ENCODE measurements around the gene CLPSL1.

CLPSL1 gene

DNA sequence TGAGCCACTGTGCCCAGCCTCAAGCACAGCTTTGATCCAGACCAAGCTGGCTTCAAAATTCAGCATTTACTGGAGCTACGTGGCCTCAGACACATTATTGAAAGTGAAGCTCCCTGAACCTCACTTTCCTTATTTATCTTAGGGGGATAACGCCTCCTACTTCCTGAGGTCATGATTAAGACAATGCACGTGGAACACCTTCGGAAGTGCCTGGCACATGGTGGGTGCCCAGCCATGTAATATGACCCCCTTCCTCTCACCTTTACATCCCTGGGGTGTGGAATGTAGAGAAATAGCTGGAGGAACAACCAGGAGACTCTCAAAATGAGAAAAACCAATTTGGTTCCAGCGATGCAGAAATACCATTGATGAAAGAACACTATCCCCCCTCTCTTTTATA lies 17.9 kb downstream of the CLPSL1 start:
- DNase-seq, result no peak

DNA sequence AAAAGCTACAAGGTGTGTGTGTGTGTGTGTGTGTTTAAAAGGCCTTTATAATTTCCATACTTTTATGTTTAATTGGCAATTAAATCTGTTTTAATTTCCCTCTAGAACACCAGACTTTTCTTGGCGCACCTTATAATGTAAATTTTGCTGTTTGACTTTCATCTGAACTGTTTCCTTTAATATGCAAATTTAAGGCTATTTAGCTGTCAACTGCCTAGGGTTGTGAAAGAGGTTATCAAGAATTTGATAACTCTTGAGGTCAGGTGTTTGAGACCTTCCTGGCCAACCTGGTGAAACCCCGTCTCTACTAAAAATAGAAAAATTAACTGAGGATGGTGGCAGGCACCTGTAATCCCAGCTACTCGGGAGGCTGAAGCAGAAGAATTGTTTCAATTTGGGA lies 20.3 kb downstream of the CLPSL1 start:
- no peak for DNase-seq

DNA sequence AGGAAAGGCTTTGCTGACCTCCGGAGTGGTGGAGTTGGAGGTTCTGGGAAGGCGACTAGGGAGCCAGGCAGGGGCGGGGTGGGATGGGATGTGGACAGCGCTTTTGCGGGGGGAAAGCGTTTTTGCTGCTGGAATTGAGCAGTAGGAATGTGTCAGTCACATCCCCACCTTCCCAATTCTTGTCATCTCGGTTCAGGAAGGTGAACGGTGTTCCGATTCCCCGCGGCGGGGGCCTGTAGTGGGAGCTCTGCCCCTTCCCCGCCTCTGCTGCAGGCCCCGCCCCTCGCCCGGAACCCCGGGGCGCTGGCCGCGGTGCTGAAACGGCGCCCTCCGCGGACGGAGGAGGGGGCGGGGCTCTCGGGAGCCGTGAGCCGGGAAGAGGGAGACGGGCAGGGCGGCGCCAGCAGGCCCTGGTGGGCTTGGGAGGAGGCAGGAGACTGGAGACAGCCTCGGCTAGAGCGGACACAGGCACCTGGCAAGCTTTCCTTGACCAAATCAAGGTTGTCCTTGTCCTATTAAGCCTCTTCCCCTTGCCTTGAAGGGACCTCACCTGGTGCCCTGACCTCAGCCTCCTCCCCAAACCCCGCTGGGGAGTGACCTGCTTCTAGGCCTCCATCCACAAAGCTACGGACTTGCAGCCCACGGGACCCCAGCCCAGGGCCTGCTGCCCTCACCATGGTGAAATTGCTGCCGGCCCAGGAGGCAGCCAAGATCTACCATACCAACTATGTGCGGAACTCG lies 24.3 kb downstream of the CLPSL1 start, which contains the start of gene LHFPL5:
Gene LHFPL5, plus strand, starts transcription at position 357 of the 741 bp plus-strand sequence. Its CDS starts 319 bp downstream, at position 676.
- DNase-seq, result peak; percentile 27

DNA sequence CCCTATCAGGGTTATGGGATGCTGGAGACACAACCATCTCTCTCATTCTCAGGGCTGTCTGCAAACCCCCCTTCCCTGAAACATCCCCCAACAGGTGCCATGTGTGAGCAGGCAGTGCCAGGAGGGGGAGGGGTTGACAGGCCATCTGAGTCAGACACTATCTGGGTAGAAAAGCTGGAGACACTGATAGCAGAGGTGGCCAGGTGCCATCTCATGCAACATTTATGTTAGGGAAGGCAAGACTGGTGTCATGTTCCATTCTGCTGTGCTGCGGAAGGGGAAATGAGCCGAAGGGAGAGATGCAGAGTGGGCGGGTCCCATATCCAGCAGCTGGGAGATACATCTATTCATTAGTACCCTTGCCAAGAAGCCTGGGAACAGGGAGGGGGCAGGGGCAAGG lies 27.9 kb downstream of the CLPSL1 start:
- DNase-seq, result no peak

DNA sequence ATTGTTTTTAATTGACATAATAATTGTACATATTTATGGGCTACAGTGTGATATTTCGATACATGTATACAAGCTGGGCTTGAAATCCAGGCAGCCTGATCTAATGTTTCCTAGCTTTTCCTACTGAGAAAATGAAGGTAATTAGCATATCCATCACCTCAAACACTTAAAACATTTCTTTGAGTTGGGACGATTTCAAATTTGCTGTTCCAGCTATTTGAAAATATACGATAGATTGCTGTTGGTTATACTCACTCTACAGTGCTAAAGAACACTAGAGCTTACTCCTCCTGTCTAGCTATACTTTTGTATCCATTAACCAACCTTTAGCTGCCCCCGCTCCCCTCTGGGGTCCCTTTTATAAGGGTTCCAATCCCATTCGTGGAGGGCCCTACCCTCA lies 29.0 kb downstream of the CLPSL1 start:
- no peak for DNase-seq

DNA sequence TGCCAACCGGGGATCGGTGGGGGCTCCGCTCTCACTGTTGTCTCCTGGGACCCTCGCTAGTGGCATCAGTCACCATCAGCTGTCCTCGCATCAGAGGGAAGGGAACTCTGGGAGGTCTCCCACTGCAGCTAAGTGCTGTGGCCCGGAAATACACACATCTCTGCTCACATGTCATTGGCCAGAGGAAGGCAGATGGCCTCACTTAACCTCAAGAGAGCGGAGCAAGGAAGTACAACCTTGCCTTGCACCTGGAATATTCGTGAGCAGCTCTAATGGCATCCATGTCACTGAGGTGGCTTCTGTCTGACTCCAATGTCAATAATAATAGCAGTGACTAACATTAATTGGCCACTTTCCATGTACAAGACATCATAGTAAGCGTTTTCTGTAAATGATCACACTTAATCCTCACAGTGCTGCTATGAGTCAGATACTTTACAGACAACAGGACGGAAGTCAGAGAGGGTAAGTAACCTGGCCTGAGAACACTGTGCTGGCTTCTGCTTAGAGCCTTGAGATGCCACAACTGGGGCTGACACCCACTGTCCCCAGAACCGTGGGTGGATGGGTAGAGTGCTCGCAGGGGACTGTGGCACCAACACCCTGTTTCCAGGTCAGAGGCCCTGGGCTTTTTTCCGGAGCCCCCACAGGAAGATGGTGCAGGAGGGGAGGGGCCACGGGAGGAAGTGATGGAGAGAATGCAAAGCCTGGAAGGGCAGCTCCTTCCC lies 30.3 kb downstream of the CLPSL1 start:
- no peak for DNase-seq

DNA sequence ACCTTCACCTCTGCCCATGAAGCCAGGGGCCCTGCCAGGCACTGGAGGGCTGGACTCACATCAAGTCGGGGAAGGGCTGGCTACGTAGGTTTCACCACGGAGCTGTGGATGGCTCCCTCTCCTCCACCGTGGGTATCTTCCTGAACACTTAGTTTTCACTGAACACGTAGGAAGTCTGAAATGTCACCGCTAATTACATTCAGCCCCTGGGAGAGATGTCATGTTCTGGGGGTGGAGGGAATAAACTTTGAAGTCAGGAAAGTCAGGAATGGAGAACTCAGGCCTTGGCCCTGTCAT lies 30.8 kb downstream of the CLPSL1 start:
- no peak for DNase-seq

DNA sequence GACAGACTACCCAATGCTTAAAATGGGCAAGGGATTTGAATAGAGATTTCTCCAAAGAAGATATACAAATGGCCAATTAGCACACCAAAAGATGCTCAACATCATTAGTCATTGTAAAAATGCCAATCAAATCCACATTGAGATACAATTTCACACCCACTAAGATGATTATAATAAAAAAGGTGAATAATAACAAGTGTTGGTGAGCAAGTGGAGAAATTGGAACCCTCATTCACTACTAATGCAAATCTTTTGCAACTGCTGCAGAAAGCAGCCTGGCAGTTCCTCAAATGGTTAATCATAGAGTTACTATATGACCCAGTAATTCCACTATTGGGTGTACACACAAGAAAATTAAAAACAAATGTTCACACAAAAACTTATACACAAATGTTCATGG lies 36.7 kb downstream of the CLPSL1 start:
- no peak for DNase-seq

DNA sequence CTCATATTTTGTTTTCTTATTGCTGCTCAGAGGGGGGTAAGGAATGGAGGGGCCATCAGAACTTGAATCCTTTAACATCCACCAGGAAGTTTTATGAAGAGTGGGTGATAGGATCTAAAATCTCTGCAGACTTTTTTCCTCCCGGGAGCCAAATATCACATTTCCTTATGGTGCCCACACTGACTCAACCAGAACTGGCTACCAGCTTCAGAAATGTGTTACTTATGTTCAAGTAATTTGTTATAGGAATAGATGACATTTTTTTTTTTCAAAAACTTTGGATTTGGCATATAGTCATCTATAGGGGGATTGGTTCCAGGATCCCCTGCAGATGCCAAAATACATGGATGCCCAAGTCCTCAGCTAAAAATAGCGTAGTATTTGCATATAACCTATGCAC lies 42.8 kb downstream of the CLPSL1 start:
- DNase-seq, result no peak

DNA sequence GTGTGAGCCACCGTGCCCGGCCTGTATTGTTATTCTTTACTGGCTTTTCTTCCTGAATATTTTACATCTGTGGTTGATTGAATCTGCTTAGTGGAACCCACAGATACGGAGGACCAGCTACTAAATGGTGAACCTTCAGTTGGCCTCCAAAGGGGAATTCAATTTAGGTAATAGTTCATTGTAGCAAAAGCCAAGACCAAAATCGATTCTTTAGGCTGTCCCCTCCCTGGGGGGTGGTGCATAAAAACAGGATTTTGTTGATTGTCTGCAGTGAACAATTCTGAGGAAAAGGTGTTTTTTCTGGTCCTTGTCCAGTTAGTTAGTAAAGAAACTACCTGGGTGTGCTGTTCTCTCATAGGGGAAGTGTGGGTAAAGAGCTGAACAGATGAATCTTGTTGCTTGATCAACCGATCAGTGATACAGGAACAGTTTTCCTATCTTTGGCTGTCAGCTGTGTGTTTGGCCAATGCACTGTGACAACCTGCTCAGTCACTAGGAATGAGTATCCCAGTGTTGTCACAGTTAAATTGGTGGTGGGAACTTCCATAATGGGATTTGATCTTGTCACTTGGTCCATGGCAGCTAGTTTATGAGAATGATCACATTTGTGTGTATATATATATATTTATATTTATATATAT lies 43.9 kb downstream of the CLPSL1 start:
- DNase-seq, result no peak

DNA sequence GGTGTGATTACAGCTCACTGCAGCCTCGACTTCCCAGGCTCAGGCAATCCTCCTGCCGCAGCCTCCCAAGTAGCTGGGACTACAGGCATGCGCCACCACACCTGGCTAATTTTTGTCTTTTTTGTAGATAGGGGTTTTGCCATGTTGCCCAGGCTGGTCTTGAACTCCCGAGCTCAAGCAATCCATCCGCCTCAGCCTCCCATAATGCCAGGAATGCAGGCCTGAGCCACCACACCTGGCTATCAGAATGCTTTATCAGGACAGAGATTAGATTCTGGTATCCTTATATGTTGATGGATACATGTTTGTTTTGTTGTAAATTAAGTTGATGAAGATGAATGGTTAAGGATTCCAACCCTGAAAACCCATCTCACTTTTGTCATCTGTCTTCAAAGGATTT lies 48.5 kb downstream of the CLPSL1 start:
- DNase-seq, result no peak

DNA sequence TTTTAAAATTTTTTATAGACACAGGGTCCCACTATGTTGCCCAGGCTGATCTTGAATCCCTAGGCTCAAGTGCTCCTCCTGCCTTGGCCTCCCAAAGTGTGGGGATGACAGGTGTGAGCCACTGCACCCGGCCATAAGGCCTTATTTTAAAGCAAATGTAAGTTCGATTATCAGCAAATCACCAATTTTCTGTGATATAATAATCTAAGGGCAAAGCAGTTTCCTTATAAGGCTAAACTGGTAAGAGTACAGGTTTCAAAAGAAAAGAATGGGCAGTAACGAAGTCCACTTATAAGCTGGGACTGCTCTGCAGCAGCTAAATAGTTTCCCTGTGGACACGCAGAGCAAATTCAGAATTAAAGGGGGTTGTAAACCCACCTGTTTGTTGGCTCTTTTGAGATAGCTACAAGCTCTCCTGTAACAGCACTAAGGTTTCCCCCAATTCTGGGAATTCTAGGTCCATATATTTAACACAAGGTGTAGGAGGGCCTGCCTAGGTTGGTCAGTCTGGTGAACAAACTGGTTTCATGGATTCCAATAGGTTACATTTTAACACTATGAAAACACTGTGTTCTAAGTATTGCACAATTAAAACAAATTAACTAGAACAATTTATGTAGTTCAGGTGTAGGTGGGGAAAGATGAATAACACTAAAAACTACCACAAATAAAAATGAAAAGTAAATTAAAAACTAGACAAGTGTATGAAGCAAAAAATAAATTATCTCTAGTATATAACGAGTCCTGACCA lies 50.6 kb downstream of the CLPSL1 start:
- no peak for DNase-seq

DNA sequence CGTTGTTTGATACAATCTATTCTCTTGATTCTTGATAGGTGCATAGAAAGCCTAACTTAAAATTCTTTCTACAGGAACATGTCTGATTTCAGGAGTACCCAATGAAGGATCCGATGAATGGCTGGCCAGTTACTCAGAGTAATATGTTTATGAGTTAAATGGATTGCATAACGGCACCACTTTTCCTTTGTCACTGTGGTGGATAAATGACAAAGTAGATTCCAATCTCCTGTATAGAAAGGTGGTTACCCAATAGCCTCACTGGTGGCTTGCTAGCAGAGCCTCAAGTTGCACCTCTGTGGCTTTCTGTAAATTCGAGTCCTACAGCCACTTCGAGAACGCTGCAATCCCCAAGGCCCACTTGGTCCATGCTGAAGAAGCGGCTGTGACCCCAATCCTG lies 52.7 kb downstream of the CLPSL1 start:
- DNase-seq, result no peak
